GM21723 (cell line): Measurements from ENCODE around the gene IFIT3.
"Not testable (repeated sequence)": the region's sequence is repeated elsewhere in the genome, so short reads cannot be mapped to it uniquely, and the experiment has no call there.

ENCODE experiments used
- ATAC-seq: cut with Tn5 transposase; IDR thresholded peaks from one replicate; pipeline ENCODE4 v1.9.1; 2021; ENCODE audit warnings: mild to moderate bottlenecking, moderate library complexity; ENCODE audit not compliant: unreplicated experiment

The IFIT3 gene

DNA sequence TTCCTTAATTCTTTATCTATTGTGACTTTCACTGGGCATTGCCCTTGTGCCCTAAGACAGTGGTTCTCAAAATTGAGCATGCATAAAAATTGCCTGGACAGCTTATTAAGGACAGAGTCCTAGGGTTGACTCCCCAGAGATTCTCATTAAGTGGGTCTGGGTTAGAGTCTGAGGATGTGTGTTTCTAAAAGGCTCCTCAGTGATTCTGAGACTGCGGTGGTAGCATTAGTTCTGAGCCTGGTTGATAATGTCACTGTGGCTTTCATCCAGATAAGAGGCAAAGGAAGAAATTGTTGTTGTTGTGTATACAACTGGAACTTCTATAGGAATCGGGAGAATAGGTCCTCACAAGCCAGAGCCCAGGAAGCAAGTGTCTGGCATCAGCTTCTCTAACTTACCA is 24.6 kb upstream of the IFIT3 start:
- ATAC-seq = no peak

- ATAC-seq = no peak
Measured at GRCh38 chr10:89304026-89304425, 23.8 kb upstream of the IFIT3 start.

GRCh38 chr10:89304446-89304845 is 23.4 kb upstream of the IFIT3 start:
- no peak for ATAC-seq

DNA sequence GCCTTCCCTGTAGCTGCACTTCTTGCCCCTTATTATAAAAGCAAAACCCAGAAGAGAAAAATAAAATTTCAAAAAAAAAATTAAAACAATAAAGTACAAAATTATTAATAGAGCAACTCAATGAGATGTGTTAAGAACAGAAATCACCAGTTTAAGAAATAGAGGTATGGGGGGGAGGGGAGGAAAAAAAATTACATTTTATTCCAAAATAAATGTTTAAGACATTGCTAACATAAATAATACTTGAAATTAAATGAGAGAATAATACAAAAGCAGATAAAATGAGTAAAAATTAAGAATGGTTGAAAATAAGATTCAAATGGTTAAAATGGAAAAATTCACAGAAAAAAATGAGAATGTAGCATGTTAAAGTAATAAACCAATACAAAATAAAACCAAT is 22.9 kb upstream of the IFIT3 start:
- ATAC-seq = no peak

DNA sequence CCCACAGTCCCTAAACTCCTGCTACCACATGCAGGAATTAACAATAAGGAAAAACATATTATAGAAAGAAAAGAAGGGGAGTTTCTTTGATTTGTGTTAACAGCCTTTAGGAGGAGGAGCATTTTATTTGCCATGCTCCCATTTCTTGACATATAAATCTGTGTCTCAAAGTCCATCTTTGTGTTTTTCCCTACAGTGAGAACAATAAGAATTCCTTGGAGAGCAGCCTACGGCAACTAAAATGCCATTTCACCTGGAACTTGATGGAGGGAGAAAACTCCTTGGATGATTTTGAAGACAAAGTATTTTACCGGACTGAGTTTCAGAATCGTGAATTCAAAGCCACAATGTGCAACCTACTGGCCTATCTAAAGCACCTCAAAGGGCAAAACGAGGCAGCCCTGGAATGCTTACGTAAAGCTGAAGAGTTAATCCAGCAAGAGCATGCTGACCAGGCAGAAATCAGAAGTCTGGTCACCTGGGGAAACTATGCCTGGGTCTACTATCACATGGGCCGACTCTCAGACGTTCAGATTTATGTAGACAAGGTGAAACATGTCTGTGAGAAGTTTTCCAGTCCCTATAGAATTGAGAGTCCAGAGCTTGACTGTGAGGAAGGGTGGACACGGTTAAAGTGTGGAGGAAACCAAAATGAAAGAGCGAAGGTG is 21.9 kb upstream of the IFIT3 start:
- ATAC-seq = no peak

DNA sequence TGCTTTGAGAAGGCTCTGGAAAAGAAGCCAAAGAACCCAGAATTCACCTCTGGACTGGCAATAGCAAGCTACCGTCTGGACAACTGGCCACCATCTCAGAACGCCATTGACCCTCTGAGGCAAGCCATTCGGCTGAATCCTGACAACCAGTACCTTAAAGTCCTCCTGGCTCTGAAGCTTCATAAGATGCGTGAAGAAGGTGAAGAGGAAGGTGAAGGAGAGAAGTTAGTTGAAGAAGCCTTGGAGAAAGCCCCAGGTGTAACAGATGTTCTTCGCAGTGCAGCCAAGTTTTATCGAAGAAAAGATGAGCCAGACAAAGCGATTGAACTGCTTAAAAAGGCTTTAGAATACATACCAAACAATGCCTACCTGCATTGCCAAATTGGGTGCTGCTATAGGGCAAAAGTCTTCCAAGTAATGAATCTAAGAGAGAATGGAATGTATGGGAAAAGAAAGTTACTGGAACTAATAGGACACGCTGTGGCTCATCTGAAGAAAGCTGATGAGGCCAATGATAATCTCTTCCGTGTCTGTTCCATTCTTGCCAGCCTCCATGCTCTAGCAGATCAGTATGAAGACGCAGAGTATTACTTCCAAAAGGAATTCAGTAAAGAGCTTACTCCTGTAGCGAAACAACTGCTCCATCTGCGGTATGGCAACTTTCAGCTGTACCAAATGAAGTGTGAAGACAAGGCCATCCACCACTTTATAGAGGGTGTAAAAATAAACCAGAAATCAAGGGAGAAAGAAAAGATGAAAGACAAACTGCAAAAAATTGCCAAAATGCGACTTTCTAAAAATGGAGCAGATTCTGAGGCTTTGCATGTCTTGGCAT is 21.1 kb upstream of the IFIT3 start:
- ATAC-seq = no peak

GRCh38 chr10:89307269-89307577 is 20.6 kb upstream of the IFIT3 start:
- ATAC-seq = no peak

DNA sequence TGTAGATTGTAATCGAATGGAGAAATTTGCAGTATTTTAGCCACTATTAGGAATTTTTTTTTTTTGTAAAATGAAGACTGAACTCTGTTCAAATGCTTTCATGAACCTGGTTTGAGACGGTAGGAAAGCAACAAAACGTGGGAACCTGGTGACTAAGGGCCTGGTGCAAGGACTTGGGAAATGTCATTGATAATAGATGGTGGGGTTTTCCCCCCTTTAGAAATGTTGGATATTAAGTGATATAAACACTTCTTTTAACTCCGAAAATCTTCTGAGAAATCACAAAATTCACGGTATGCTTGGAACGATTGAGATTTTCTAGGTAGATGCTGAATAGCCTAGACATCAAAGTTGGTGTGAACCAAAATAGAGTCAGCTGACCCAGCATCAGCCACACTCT is 19.5 kb upstream of the IFIT3 start:
- ATAC-seq = no peak

GRCh38 chr10:89308736-89309135 is 19.1 kb upstream of the IFIT3 start:
- no peak for ATAC-seq

GRCh38 chr10:89309156-89310055 is 18.4 kb upstream of the IFIT3 start:
- no peak for ATAC-seq

DNA sequence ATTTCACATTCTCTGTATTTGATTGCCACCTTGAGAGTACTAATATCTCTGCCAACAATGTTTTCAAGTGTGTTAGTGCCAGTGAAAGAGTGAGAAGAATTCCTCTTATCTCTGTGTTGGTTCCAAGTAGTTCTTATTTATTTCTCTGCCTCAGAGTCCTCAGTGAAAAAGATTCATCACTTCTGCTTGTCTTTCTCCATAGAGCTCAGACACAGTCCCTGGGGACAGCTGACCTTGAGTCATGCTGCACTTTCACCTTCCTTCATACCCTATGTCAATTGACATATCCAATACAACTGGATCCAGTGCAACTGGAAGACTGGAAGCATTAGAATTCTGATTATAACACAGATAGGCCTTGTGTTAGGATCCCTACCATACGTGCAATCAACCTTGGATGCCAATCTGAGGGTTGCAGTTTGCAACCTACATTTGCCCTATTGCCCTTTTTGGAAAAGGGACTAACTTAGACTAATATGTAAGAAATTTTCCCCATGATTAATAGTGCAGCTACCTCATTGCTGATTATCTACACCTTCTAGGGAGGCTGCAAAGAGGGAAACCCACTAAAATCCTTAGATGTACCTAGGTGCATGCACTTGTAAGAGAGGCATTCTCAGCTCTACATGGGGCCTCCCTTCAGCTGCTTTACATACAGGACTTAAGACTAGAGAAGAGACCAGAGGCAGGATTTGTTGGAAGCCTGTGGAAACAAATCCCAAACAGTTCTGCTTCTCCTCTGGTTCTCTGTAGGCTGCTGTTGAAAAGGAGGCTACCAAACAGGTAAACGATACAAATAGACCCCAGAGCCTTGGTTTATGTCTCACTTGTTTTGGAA is 17.5 kb upstream of the IFIT3 start:
- ATAC-seq = no peak

DNA sequence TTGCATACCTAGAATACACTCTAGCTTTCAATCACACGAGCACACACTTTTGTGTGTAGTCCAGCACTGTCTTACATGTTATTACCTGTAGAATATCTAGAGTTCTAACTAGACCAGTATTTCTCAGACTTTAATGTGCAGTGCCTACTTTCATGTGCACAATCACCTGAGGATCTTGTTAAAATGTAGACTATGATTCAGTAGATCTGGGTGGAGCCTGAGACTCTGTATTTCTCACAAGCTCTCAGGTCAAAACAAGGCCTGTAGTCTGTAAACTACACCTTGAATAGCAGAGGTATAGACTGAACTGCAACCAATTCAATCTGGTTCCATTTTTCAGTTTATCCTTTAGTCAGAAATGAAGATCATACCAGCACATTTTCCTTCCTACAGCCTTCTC is 14.8 kb upstream of the IFIT3 start:
- no peak for ATAC-seq

DNA sequence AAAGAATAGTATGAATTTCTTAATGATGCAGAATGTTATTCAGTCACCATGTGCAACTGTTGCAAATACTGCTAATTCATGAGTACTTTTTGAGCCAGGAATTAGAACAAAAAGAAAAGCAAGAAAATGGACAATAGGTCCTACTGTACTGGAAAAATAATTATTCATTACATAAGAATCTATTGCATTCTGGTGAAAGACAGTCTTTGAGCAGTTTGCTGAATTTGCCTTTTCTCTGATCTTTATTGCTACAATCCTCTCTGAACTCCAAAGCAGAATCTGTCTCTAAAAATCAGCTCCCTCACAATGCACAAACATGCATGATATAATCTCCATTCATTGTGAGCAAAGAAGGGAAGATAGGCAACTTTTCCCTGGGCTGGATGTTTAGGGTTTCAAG is 13.1 kb upstream of the IFIT3 start:
- ATAC-seq = no peak

DNA sequence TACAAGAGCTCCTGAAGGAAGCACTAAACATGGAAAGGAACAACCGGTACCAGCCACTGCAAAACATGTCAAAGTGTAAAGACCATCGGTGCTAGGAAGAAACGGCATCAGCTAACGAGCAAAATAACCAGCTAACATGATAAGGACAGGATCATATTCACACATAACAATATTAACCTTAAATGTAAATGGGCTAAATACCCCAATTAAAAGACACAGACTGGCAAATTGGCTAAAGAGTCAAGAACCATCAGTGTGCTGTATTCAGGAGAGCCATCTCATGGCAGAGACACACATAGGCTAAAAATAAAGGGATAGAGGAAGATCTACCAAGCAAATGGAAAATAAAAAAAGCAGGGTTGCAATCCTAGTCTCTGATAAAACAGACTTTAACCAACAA is 9.8 kb upstream of the IFIT3 start:
- ATAC-seq = not testable (repeated sequence)

- ATAC-seq = not testable (repeated sequence)
Measured at GRCh38 chr10:89325081-89325480, 2.7 kb upstream of the IFIT3 start.

- ATAC-seq = not testable (repeated sequence)
Measured at GRCh38 chr10:89325856-89326255, 1.9 kb upstream of the IFIT3 start.

GRCh38 chr10:89329151-89329550 is 1.4 kb downstream of the IFIT3 start:
- no peak for ATAC-seq

GRCh38 chr10:89330014-89330413 is 2.2 kb downstream of the IFIT3 start:
- ATAC-seq = not testable (repeated sequence)

DNA sequence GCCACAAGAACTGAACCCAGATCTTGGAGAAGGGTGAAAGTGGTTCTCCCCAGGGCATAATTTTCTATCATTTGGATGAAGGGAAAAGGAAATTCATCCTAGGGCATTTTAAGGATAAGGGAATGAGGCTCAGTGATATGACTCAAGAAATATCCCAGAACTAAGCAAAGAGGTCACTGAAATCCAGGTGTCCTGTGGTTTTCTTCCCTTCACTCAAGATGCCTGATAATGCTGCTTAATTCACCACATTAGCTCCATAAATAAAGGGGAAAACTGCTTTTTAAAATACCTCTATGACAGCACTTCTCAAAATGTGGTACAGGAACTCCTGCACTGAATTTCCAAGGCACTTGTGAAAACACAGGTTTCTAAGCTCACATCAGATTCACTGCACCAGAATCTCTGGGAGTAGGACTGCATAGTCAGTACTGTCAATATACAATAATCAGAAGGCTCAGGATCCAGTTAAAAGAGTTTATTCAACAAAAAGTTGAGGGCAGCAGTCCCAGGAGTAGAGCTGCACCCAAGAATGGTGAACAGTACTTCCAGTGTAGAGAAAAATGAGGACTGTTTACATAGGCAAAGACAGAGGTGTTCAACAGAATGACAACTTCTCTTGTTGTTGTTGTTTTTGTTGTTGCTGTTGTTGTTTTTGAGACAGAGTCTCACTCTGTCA is 2.9 kb downstream of the IFIT3 start:
- ATAC-seq = no peak

DNA sequence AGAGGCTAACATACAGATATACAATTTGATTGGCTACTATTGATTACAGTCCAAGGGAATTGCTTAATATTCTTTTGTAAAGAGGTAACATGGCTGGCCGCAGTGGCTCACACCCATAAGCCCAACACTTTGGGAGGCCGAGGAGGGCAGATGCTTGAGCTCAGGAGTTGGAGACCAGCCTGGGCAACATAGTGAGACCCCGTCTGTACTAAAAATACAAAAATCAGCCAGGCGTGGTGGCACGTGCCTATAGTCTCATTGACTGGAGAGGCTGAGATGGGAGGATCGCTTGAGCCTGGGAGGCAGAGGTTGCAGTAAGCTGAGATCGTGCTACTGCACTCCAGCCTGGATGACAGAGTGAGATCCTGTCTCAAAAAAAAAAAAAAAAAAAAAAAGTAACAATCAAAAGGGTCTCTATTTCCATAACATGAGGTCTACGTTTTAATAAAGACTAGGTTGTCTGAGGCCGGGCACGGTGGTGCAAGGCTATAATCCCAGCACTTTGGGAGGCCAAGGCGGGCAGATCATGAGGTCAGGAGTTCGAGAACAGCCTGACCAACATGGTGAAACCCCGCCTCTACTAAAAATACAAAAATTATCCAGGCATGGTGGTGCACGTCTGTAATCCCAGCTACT is 3.8 kb downstream of the IFIT3 start:
- ATAC-seq = not testable (repeated sequence)
